HG03460 (cell line): ENCODE measurements around the gene STARD4.

Experiments
- ATAC-seq: cut with Tn5 transposase; IDR thresholded peaks from one replicate; pipeline ENCODE4 v1.9.1; 2021; ENCODE audit not compliant: unreplicated experiment

The STARD4 gene, protein sequence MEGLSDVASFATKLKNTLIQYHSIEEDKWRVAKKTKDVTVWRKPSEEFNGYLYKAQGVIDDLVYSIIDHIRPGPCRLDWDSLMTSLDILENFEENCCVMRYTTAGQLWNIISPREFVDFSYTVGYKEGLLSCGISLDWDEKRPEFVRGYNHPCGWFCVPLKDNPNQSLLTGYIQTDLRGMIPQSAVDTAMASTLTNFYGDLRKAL

DNA sequence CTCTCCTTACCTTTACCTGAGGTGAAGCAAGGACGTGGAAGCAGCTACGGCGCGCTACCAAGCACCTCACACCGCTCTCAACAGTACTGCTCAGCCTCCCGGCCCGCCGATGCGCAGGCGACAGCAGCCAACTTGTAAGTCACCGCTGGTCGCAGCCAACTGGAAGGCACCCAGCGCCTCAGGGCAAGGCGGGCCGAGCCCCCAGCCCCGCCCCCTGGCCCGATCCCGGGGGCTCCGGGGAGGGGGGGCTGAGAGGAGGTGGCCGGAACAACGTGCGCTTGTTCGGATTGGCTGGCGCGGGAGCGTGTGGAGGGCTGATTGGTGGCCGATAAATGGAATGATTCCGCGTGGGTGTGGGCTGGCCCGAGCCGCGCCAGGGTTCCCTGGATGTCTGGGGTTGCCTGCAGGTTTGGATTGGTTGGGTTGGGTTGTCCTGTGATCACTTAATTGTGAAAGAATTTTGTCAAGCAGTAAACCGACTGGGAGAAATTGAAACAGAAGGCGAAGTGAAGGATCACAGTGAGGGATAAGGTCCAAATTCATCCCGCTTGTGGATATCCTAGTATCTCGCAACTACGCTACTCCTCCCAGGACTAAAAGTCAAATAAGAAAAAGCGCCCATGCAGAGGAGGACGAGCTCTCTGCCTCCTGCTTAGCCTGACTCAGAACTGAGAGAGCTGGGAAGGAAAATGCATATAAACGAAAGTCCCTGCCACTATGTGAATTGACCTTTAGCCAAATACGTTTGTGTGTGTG lies at the start of gene STARD4:
Gene STARD4, minus strand, starts transcription at position 161 of the 756 bp plus-strand sequence. CDS start 5,102 bp downstream, outside the sequence.
- ATAC-seq, result peak; percentile 95

DNA sequence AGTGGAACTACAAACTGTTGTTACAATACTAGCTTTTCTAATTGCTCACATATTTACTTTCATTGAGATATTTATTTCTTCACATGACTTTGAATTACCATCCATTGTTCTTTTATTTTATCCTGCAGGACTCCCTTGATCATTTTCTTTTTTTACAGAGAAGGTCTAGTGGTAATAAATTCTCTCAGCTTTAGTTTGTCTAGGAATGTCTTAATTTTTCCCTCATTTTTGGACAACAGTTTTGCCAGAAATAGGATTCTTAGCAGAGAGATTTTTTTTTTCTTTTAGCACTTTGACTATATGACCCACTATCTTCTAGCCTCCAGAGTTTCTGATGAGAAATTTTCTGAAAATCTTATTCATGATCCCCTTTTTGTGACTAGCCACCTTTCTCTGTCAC lies 47.3 kb upstream of the STARD4 start:
- ATAC-seq, result no peak

DNA sequence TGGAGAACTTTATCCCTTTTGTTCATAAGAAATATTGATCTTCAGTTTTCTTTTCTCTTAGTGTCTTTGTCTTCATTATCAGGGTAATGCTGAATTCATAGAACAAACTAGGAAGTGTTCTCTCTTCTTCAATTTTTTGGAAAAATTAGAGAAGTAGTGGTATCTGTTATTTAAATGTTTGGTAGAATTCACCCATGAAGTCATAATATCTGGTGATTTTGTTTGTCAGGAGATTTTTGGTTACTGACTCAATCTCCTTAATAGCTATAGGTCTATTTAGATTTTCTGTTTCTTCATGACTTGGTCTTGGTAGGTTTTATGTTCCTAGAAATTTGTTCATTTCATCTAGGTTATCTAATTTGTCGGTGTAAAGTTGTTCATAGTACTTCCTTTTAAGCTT lies 45.4 kb upstream of the STARD4 start:
- no peak for ATAC-seq

DNA sequence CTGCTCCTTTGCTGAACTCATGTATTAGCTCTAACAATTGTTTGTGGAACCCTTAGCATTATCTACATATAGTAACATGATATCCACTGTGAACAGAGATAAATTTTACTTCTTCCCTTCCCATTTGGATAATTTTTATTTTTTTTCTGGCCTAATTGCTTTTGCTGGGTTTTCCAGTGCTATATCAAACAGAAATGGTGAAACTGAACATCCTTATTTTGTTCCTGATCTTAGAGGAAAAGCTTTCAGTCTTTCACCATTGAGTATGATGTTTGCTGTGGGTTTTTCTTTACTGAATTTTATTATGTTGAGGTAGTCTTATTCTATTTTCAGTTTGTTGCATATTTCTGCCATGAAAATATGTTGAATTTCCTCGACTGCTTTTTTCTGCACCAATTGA lies 44.8 kb upstream of the STARD4 start:
- ATAC-seq, result no peak

DNA sequence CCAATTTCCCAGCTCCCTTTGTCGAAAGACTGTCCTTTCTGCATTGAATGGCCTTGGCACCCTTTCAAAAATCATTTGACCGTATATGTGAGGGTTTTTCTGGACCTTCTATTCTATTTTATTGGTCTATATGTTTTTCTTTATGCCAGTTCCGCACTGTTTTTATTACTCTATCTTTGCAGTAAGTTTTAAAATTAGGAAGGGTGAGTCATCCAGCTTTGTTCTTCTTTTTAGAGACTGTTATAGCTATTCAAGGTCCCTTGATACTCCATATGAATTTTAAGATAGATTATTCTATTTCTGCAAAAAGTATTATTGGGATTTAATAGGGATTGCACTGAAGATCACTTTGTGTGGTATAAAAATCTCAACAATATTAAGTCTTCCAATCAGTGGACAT lies 44.2 kb upstream of the STARD4 start:
- ATAC-seq, result no peak

DNA sequence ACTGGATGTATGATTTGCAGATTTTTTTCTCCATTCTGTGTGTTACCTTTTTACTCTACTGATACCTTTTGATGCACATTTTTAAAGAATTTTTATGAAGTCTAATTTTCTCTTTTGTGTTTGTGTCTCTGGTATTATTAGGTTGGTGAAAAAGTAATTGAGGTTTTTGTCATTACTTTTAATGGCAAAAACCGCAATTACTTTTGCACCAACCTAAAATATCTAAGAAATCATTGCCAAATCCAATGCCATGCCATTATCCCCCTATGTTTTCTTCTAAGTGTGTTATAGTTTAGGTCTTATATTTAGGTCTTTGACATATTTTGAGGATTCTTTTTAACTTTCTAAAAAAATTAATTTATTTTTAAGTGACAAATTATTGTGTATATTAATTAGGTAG lies 43.4 kb upstream of the STARD4 start:
- no peak for ATAC-seq

DNA sequence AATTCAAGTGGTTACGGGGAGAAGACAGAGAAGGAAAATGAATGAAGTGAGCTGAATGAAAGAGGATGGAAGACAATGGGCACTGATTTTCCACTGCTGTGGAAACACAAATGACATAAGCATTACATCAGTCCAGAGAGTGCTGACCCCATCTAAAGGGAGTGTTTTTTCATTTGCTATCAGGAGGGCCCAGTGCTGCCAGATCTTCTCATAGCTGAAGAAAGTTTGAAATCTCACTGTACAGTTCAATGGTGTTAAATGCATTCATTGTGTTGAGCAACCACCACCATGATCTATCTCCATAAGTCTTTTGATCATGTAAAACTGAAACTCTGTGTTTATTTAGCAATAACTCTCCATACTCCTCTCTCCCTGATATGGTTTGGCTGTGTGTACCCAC lies 41.5 kb upstream of the STARD4 start:
- ATAC-seq, result no peak

DNA sequence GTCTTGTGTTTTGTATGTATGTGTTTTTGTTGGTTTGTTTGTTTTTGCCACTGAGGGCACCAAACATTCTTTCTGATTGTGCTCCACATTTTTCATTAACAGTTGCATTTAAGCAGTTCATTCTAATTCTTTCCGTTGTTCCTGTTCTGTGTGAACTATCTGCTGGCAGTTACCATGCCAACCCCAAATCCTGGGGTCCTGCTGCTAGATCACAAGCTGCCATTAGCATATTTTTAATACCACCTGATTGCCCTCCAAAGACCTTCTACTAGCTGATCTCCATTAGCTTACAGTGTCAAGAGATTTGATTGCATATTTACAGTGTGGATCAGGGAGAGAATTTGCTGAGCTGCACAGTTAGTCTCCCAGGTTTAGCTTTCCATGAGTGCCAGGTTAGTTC lies 40.6 kb upstream of the STARD4 start:
- no peak for ATAC-seq

DNA sequence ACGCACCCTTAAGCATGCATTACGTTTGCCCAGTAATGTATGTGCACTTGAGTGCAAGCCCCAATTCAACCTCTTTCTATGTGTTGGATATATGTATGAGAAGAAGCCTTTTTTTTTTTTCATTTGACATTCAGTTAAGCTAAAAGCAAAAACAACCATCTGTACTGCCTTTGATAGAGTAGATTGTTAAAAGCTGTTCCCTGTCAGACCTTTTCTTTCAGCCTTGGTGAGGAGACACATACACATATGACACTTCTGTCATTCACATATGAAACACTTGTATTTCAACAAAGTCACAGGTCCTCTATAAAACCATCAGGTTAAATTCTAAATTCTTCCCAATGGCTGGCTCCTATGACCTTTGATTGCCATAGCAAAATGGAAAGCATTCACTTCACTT lies 40.2 kb upstream of the STARD4 start:
- no peak for ATAC-seq

DNA sequence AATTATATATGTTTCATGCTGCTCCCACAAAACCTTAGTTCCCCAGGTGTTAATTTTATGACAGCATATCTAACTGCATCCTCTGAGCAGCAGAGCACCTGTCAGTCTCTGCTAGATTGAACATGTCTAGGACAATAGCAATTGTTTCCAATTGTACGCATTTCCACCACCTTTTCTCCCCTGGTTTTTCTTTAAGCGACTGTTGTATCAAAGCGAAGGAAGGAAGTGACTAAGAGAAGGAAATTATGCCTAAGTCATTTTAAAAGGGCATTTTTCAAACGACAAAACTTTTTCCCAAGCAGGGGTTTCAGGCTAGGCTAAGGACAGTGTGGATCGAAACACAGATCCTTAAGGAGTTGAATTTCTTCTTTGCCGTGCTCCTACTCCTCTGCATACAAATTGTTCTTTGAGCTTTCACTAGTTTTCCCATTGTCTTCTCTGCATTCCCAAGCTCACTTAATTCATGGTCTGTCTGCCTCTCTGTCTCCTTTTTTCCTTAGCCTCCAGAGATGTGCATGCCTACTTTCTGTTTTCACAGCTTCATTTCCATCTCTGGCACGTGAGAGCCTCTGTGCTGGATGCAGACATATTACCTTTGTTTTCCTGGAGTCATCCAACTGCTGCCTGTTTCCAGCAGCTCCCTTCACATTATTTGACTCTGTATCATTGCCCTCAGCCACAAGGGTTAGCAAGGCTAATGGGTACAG lies 39.4 kb upstream of the STARD4 start:
- ATAC-seq, result no peak

DNA sequence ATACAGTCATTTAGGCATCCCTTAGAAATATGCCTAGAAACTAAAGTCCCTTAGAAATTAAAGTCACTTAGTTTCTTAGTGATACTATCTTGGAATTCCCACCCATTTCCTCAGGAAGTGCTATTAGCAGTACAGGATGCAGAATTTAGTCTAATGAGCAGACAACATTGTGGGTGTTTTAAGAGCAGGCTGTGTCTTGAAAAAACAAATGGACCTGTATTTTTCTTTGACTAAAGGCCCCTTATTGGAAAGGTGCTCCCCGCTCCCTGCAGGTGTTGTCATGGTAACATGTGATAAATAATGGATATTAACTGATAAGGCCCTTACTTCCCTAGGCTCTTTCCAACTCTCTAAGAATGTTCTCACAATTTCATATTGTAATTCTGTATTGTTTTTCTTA lies 38.8 kb upstream of the STARD4 start:
- no peak for ATAC-seq

DNA sequence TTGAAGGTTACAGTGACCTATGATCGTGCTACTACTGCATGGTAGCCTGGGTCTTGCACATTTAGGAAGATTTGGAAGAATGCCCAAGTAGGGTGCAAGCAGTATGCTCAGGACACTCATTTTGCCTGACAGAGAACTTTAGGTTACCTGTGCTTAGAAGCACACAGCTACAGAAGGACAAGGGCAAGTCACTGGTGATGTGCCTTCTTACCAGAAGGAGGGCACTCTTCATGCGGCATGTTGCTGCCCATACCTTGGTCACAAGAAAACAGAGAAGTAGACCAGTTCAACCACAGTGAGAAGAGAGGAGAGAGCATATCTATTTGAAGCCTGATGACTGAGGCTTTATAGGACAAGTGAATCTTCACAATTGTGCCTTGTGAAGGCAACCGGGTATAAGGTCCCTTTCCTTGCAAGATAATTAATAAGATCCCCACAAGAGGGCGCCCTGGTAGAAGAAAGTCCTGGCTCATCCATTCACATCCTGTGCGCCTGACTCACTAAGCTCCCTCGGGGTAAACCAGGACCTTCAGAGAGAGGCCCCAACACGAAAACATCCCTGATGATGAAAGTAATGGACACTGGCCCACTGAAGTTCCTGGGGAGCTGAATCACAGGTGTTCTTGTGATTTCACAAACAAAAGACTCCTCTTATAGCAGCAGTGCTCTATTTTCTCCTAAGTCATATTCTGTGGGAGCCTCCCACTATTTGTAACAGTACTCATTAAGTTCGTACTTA lies 38.1 kb upstream of the STARD4 start:
- peak; percentile 93 for ATAC-seq

DNA sequence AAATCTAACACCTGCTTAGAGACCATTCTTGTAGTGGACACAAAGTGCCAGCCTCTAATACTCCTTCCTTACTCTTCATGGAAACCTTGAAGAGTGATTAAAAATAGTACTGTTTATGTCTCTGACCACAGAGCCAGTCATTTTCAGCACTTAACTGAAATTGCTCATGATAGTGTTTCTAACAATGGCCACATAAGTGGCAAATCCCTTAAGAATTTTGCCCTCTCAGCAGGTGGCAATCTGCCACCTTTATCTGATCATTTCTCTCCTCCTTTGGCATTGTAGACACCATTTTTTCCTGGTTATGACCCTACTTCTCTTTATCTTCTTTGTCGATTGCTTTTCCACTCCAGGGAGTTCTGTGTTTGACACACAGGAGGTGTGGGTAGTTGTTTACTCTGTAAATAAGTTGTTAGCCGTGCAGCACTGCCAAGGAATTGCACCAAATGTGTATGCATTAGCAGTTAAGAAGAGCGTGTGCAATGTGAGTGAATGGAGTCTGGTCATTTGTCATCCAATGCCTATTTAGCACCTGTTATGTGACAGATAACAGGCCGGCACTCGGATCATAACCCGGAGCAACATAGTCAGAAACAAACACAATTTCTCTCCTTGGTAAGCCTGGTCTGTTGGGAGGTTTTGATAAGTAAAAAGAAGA lies 36.8 kb upstream of the STARD4 start:
- ATAC-seq, result no peak

DNA sequence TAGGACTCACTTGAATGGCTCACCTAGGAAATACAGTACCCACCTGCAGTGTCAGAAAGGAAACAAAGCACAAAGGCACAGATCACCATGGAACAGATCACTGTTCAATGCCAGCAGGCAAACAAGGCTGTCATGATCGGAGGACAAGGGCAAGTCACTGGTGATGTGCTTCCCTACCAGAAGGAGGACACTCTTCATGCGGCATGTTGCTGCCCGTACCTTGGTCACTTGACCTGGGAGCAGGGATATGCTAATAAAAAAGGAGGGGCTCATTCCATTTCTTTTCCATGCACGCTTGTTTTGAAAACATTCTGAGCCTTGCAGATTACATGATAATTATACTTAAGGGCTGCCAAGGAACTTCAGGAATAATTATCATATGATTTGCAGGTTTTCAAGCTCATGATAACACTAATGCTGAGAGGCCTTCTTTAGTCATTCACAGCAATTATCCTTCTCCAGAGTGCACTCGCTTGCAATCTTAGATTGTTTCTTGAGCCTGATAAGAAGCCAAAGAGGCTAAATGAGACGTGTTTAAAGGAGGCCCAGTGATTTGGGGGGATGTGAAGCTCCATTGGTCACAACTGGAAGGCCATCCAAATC lies 36.1 kb upstream of the STARD4 start:
- no peak for ATAC-seq

DNA sequence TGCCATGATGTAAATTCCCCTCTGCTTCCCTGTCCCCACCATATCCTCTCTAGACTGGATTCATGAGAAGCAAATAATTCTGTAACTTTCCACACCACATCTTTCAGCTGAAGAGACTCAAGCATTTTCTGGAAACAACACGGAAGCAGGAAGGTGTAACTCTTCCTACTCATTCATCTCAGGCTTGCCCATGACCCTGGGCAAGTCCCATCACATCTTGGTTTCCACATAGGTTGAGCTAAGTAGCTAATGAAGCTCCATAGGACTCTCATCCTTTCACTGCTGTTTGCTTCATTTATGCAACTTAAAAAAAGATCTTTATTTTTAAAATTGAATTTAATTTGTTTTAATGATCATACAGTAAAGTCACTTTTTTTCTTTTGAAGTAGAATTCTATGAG lies 32.7 kb upstream of the STARD4 start:
- no peak for ATAC-seq

DNA sequence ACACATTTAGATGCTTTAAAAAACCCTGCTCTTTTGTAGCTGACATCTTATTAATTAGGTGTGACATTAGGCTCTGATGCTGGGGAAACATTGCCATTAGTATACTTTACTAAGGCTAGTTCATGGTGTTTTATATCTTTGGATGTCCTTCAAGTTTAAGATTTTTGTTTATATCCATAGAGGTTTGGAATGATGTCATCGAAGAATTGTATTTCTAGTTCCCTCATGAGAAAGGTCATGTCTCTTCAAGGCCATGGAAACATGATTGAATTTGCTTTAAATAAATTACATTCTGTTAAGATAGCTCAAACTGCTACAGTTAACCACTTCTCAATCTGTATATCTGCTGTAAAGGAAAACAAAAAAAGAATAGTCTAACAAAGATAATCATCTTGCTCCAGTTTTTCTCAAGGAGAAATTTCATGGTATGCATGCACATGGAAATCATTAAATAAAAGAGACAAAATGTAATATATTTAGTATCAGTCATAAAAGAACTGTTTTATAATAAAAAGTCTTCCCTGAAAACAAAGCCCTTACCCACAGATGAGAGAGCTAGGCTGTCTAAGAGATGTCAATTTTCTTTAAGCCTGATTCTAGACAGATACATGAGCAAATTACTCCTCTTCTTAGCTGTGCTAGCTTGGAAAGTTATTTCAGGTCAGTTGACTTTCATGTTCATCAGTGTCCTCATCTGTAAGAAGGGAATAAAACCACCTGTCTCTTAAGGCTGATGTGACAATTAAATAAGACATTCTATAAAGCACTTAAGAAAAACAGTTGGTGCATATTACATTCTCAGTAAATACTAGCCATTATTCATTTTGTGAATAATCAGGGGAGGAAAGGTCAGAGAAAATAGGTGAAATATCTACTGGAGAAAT lies 25.0 kb upstream of the STARD4 start:
- no peak for ATAC-seq

DNA sequence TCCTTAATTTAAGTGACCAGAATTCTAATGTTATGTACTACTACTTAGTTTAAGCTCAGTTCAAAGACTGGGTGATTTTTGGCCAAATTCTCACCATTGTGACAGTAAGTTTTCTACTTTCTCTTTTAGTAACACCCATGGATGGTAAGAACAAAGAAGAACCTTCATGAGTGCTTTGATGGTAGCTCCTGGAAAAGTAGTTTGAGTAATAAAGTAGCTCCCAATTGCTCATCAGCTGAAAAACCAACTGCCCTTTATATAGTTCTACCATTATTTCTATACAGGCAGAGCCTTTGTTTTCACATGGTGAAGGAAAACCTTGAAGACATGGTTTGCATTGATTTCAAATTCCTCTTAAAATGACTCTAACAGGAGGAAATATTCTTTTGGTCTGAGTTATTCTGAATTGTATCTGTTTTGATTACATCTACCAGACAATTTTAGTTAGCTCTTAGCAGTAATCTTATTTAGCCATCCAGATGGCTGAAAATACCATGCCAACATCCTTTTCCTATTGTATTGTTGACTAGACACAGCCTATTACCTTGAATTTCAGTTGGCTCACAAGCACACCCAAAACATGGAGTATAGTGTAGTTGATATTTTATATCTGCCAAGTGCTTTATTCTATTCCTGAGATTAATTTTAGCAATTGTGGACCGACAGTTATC lies 23.7 kb upstream of the STARD4 start:
- no peak for ATAC-seq

DNA sequence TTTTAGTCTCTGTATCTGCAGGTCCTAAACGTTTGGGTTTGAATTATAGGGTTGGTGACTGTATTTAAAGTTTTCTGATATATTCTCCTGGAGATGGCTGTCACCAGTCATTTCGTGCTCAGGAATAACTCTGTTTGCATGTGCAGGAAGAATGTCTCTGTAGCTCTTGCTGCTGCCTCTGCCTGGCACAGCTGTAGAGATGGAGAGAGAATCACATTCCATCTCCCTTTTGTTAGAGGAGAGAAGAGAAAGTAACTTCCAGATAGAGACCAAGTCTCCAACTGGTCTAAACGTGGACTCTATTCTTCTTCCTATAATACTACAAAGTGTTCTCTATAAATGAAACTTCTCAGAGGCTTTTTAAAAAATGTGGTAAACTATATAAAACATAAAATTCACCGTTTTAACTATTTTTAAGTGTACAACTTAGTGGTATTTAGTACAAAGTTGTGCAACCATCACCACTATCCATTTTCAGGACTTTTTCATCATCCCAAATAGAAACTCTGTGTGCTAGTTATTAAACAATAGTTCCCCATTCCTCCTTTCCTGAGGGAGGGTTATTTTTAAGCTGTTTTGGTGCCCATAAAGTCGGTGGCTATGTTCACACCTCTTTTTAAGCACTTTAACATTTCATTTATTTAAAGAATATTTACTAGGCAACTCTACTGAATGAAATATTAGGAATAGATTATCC lies 20.7 kb upstream of the STARD4 start:
- no peak for ATAC-seq
